GM21576 (cell line): ENCODE results near the gene MAEA.
A peak's percentile ranks its signal among the peaks of the same experiment; 100 is the strongest.

Experiments
- ATAC-seq: cut with Tn5 transposase; IDR thresholded peaks from one replicate; pipeline ENCODE4 v1.9.1; 2021; ENCODE audit warnings: mild to moderate bottlenecking, moderate library complexity; ENCODE audit not compliant: unreplicated experiment

Gene MAEA

GRCh38 chr4:1298461-1298860, 8.8 kb downstream of the MAEA start:
- no peak for ATAC-seq

GRCh38 chr4:1299301-1299860, 9.7 kb downstream of the MAEA start:
- no peak for ATAC-seq

- ATAC-seq, result no peak
These were observed 11.1 kb downstream of the MAEA start for GRCh38 chr4:1300466-1301455.

GRCh38 chr4:1302159-1302558, 12.5 kb downstream of the MAEA start:
- no peak for ATAC-seq

GRCh38 chr4:1305261-1305711, 15.6 kb downstream of the MAEA start:
- no peak for ATAC-seq

GRCh38 chr4:1305781-1306455, 16.2 kb downstream of the MAEA start:
- ATAC-seq, result no peak

GRCh38 chr4:1307951-1308735, 18.5 kb downstream of the MAEA start:
- ATAC-seq, result no peak

- ATAC-seq, result peak; percentile 75
These were observed 19.7 kb downstream of the MAEA start for GRCh38 chr4:1309261-1310010.

GRCh38 chr4:1310031-1310795, 20.5 kb downstream of the MAEA start:
- ATAC-seq, result no peak

- ATAC-seq, result no peak
These were observed 21.3 kb downstream of the MAEA start for GRCh38 chr4:1310796-1311631.

GRCh38 chr4:1312821-1313640, 23.3 kb downstream of the MAEA start:
- ATAC-seq, result no peak

- no peak for ATAC-seq
These were observed 25.6 kb downstream of the MAEA start for GRCh38 chr4:1315306-1315705.

GRCh38 chr4:1315836-1316536, 26.3 kb downstream of the MAEA start:
- no peak for ATAC-seq

- no peak for ATAC-seq
These were observed 27.0 kb downstream of the MAEA start for GRCh38 chr4:1316537-1317168.

GRCh38 chr4:1317177-1318045, 27.7 kb downstream of the MAEA start:
- no peak for ATAC-seq

- ATAC-seq, result no peak
These were observed 28.3 kb downstream of the MAEA start for GRCh38 chr4:1318046-1318375.
